ENCODE results near the gene PEAK3. TPM values are rescaled to one million over a fixed set of nuclear protein-coding genes. Genes with fewer than 3 reads are reported as not detected.

PEAK3 gene, protein sequence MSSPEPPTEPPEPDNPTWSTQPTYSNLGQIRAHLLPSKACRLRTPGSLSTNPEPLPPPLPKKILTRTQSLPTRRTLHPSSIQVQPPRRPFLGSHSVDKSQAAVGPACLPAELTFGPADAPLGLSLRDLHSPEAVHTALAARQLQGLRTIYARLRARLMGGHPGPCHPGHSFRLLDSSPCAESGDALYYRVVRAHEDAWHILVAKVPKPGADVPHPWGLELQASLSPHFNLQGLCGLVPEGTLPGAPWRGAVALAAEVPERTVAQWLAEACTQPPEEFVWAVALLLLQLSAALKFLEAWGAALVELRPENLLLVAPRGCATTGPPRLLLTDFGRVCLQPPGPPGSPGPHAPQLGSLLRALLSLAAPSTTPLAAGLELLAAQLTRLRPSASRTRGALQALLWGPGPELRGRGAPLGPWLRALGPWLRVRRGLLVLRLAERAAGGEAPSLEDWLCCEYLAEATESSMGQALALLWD
- 0.22 and 0.26 TPM in 2 replicates for total RNA-seq

GRCh38 chr19:2282062-2282861 is at the start of gene PEAK3:
Gene PEAK3, minus strand, starts transcription at chr19:2282175. Its CDS starts 1,244 bp downstream, at chr19:2280931.

GRCh38 chr19:2328401-2329148 is 46.6 kb upstream of the PEAK3 start, which contains the start of the genes LSM7 and SPPL2B:
Gene LSM7, minus strand, starts transcription at chr19:2328586. Its CDS starts 20 bp downstream, at chr19:2328566.
Gene SPPL2B, plus strand, starts transcription at chr19:2328684. Its CDS starts 26 bp downstream, at chr19:2328710.

DNA sequence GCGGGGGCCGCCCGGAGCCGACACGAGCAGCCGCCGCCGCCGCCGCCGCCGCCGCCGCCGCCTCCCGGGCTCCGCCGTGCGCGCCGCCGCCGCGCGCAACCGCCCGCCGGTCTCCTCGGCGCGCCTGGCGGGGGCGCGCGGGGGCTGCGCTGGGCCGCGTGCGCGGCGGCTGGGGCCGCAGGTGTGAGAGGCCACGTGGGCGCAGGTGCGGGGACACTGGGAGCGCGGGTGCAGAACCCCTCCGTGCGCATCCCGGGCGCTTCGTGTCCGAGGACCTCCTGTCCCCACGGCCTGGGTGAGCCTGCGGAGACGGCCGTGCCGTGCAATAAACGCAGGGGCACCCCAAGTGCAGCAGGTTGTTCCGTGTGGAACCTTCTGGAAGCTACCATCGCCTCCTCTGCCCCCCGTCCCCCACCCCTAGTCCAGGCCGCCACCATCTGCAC is 26.2 kb upstream of the PEAK3 start, which contains the start of gene LINGO3:
LINGO3 (minus strand) TSS at position 41 of the 443 bp plus-strand sequence. CDS start 16,378 bp downstream, outside the sequence.

DNA sequence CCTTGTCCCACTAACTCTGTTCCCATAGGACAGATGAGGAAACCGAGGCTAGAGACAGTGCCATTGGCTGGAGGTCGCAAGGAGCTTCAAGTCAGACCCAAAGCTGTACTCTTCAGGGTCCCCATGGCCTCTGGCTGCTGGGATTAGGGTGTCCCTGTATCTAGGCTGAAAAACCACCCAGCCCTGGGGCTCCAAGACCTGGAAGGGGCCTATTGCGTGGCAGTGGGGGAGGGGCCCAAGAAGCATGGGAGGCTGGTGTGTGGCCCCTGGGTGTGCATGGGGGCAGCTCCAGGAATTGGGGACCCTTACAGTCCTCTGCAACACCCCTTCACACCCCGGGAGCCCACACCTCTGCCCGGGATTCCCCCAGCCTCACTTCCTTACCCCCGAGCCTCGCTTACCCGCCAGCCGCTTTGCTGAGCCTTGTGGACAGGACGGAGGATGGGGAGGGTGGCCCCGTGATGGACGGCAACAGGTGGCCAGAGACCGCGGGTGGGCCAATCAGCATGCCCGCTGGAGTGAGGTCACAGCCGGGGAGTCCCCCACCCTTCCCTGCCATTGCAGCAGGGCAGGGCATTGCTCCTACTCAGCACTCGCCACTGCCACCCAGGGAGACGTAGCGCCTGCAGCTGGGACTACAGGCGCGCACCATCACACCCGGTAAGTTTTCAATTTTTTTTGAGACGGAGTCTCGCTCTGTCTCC is 25.8 kb downstream of the PEAK3 start, which contains the start of gene JSRP1:
JSRP1 (minus strand) TSS at position 436 of the 704 bp plus-strand sequence. CDS start 1,103 bp downstream, outside the sequence.

DNA sequence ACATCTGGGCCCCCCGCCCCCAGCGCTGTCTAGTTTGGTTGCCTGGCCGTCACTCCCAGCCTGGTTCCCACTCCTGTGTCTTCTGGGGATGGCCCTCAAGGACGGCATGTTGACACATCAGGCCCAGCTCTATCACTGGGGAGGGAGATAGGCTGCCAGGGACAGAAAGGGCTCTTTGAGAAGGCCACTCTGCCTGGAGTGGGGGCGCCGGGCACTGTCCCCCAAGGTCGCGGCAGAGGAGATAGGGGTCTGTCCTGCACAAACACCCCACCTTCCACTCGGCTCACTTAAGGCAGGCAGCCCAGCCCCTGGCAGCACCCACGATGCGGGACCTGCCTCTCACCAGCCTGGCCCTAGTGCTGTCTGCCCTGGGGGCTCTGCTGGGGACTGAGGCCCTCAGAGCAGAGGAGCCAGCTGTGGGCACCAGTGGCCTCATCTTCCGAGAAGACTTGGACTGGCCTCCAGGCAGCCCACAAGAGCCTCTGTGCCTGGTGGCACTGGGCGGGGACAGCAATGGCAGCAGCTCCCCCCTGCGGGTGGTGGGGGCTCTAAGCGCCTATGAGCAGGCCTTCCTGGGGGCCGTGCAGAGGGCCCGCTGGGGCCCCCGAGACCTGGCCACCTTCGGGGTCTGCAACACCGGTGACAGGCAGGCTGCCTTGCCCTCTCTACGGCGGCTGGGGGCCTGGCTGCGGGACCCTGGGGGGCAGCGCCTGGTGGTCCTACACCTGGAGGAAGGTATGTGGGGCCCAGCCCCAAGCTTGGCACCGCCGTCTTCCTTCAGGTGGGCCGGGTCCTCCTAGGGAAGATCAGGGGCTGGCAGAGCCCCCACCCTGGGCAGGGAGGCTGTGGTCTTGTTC is 32.7 kb downstream of the PEAK3 start, which contains the start of gene AMH:
AMH (plus strand) TSS at position 314 of the 857 bp plus-strand sequence; CDS start at position 324, 10 bp downstream.

GRCh38 chr19:2236314-2237050 is 45.5 kb downstream of the PEAK3 start, which contains the start of the genes PLEKHJ1 and SF3A2:
Gene PLEKHJ1, minus strand, starts transcription at chr19:2236329. Its CDS starts 81 bp downstream, at chr19:2236248.
Gene SF3A2, plus strand, starts transcription at chr19:2236824. Its CDS starts 6,595 bp downstream, at chr19:2243419.

Other genes with a start within 250 kb of the PEAK3 start
- 75.1 and 110 TPM in 2 replicates for gene MKNK2, start 230.9 kb downstream of the PEAK3 start, total RNA-seq
- 14.1 and 20.4 TPM in 2 replicates for gene MOB3A, start 185.8 kb downstream of the PEAK3 start, total RNA-seq
- gene IZUMO4, start 185.3 kb downstream of the PEAK3 start, total RNA-seq: 0.95 and 1.4 TPM in 2 replicates
- gene AP3D1, start 130.6 kb downstream of the PEAK3 start, total RNA-seq: 56.6 and 61.2 TPM in 2 replicates
- gene DOT1L, start 118.2 kb downstream of the PEAK3 start, total RNA-seq: 2.2 and 2.8 TPM in 2 replicates
- gene PLEKHJ1, start 45.8 kb downstream of the PEAK3 start, total RNA-seq: 62.7 and 69.4 TPM in 2 replicates
- gene SF3A2, start 45.4 kb downstream of the PEAK3 start, total RNA-seq: 46.4 and 56.8 TPM in 2 replicates
- gene AMH, start 32.9 kb downstream of the PEAK3 start, total RNA-seq: 1.3 and 2.0 TPM in 2 replicates
- 0.43 TPM in 1 of 2 replicates, not detected in the other for gene JSRP1, start 25.8 kb downstream of the PEAK3 start, total RNA-seq
- gene LINGO3, start 26.0 kb upstream of the PEAK3 start, total RNA-seq: not detected in 2 replicates
- gene LSM7, start 46.4 kb upstream of the PEAK3 start, total RNA-seq: 78.6 and 88.9 TPM in 2 replicates
- gene SPPL2B, start 46.5 kb upstream of the PEAK3 start, total RNA-seq: 18.6 and 25.1 TPM in 2 replicates
- under 0.01 TPM in 2 replicates for gene TMPRSS9, start 78.1 kb upstream of the PEAK3 start, total RNA-seq
- 42.1 and 43.8 TPM in 2 replicates for gene TIMM13, start 145.4 kb upstream of the PEAK3 start, total RNA-seq
- 36.4 and 36.7 TPM in 2 replicates for gene LMNB2, start 174.8 kb upstream of the PEAK3 start, total RNA-seq
- gene GADD45B, start 194.0 kb upstream of the PEAK3 start, total RNA-seq: 36.7 and 106 TPM in 2 replicates

Data from dermis lymphatic vessel endothelial cell (primary cell).